ENCODE results near the gene HOOK2. TPM values are rescaled to one million over a fixed set of nuclear protein-coding genes. Genes with fewer than 3 reads are reported as not detected.

Gene HOOK2
- total RNA-seq, 3 donors from 2014 or later = 52.2 to 91.9 (median 69.0) TPM

- Histone ChIP-seq H3K4me1 (ENCODE audit: low read depth) (peaks cover 26% of the 10 kb centered on the region), H3K36me3 (ENCODE audit: low read depth) (no peaks in the 10 kb centered on the region), H3K4me3 (peak overlapping the region; percentile 83), H3K9me3 (no peaks in the 10 kb centered on the region)
- TF ChIP-seq CTCF (IDR thresholded peaks at IDR 0.05) = no peak
- no peak for ATAC-seq
- intact Hi-C loops (cut with DNase I, micrococcal nuclease) = no loop called here
- no peak for DNase-seq
These were observed 19.0 kb upstream of the HOOK2 start for GRCh38 chr19:12794196-12794941.

DNA sequence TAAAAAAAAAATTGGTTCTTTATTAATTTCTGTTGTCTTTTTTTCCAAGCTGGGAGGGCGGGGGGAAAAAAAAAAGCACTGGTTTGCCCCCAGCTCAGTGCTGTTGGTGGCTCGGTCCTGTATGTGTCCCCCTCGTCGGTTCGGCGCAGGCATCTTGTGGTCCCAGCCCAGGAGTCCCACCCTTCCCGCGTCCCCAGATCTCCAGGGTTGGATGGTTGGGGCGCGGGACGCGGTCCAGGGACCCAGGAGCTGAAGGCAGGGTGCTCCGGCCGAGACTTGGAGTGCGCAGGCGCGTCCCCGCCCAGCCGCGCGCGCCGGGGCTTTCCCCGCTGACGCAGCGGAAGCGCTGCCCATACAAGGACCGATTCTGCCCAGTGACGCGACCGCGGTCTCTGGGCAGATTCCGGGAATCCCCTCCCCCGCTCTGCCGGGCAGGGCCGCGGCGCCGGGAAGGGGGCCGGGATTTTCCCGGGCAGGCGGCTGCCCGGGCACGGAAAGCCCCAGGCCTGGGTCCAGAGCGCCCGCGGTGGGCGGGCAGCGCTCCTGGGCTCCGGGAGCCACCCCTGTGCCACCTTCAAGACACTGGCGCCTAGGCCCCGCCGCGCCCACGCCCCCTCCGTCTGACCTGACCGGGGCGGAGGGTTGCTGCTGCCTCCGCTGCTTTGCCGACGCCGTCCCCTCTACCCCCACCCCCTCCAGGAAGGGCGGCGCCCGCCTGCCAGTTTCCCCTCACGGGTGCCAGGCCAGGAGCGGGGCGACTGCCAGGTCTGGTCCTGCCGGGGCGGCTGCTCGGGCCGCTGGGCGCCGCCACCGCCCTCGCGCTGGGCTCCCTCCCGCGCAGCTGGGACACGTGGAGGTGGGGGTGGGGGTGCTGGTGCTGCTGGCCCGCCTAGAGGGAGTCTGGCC lies 18.2 kb upstream of the HOOK2 start:
- intact Hi-C loops (cut with DNase I, micrococcal nuclease) = no loop called here
- no peak for TF ChIP-seq CTCF (IDR thresholded peaks at IDR 0.05)
- peak; percentile 95 to 96 (median 96) for DNase-seq
- peak; percentile 47 for ATAC-seq
- Histone ChIP-seq H3K9me3 (no peaks in the 10 kb centered on the region), H3K4me3 (peak overlapping the region; percentile 83), H3K4me1 (ENCODE audit: low read depth) (peaks cover 29% of the 10 kb centered on the region), H3K36me3 (ENCODE audit: low read depth) (no peaks in the 10 kb centered on the region)

- DNase-seq = peak; percentile 57 to 67 (median 59)
These were observed 17.5 kb upstream of the HOOK2 start for GRCh38 chr19:12792853-12793289.

DNA sequence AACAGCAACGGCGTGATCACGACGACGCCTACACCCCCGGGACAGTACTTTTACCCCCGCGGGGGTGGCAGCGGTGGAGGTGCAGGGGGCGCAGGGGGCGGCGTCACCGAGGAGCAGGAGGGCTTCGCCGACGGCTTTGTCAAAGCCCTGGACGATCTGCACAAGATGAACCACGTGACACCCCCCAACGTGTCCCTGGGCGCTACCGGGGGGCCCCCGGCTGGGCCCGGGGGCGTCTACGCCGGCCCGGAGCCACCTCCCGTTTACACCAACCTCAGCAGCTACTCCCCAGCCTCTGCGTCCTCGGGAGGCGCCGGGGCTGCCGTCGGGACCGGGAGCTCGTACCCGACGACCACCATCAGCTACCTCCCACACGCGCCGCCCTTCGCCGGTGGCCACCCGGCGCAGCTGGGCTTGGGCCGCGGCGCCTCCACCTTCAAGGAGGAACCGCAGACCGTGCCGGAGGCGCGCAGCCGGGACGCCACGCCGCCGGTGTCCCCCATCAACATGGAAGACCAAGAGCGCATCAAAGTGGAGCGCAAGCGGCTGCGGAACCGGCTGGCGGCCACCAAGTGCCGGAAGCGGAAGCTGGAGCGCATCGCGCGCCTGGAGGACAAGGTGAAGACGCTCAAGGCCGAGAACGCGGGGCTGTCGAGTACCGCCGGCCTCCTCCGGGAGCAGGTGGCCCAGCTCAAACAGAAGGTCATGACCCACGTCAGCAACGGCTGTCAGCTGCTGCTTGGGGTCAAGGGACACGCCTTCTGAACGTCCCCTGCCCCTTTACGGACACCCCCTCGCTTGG lies 16.9 kb upstream of the HOOK2 start:
- peak; percentile 79 to 92 (median 86) for DNase-seq
- H3K36me3 ChIP-seq (ENCODE audit: low read depth) = no peaks in the 10 kb centered on the region
- H3K4me1 ChIP-seq (ENCODE audit: low read depth) = peaks cover 42% of the 10 kb centered on the region
- no peak for ATAC-seq
- peak overlapping the region; percentile 83 for H3K4me3 ChIP-seq
- no peaks in the 10 kb centered on the region for H3K9me3 ChIP-seq
- TF ChIP-seq CTCF (IDR thresholded peaks at IDR 0.05) = no peak
- intact Hi-C loops (cut with DNase I, micrococcal nuclease) = no loop called here

More at GRCh38 chr19:12792853-12793289, 17.5 kb upstream of the HOOK2 start:
- no peak for ATAC-seq
- intact Hi-C loops (cut with DNase I, micrococcal nuclease) = no loop called here
- Histone ChIP-seq H3K36me3 (ENCODE audit: low read depth) (no peaks in the 10 kb centered on the region), H3K4me3 (peak overlapping the region; percentile 83), H3K9me3 (no peaks in the 10 kb centered on the region), H3K4me1 (ENCODE audit: low read depth) (peaks cover 35% of the 10 kb centered on the region)
- TF ChIP-seq CTCF (IDR thresholded peaks at IDR 0.05) = no peak

DNA sequence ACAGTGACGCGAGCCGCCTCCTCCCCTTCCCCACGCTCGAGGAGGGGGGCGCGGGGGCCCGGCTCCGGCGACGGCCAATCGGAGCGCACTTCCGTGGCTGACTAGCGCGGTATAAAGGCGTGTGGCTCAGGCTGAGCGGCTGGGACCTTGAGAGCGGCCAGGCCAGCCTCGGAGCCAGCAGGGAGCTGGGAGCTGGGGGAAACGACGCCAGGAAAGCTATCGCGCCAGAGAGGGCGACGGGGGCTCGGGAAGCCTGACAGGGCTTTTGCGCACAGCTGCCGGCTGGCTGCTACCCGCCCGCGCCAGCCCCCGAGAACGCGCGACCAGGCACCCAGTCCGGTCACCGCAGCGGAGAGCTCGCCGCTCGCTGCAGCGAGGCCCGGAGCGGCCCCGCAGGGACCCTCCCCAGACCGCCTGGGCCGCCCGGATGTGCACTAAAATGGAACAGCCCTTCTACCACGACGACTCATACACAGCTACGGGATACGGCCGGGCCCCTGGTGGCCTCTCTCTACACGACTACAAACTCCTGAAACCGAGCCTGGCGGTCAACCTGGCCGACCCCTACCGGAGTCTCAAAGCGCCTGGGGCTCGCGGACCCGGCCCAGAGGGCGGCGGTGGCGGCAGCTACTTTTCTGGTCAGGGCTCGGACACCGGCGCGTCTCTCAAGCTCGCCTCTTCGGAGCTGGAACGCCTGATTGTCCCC lies 16.1 kb upstream of the HOOK2 start, which contains the start of gene JUNB:
Gene JUNB (plus strand): TSS at position 142 of the 706 bp plus-strand sequence. CDS start 286 bp downstream, at position 428.
- Histone ChIP-seq H3K4me1 (ENCODE audit: low read depth) (peaks cover 46% of the 10 kb centered on the region), H3K9me3 (no peaks in the 10 kb centered on the region), H3K36me3 (ENCODE audit: low read depth) (no peaks in the 10 kb centered on the region), H3K4me3 (peak within 1 kb of the TSS; percentile 83)
- intact Hi-C loops (cut with DNase I, micrococcal nuclease) = no loop called here
- DNase-seq (peak; percentile 98 to 99 (median 99)), ATAC-seq (peak; percentile 52)
- no peak for TF ChIP-seq CTCF (IDR thresholded peaks at IDR 0.05)
